Amniotic stem cell (primary cell): ENCODE results near the gene TLCD3A.
"Not testable (repeated sequence)": the region's sequence is repeated elsewhere in the genome, so short reads cannot be mapped to it uniquely, and the experiment has no call there.

ENCODE experiments used
- DNase-seq: peaks from one replicate; lab custom pipeline; 2025; lab: John Stamatoyannopoulos, UW

The TLCD3A gene

GRCh38 chr17:789160-789840 lies 56.9 kb downstream of the TLCD3A start:
- no peak for DNase-seq

GRCh38 chr17:789931-790873 lies 57.8 kb downstream of the TLCD3A start:
- not testable (repeated sequence) for DNase-seq

GRCh38 chr17:790874-791247 lies 58.5 kb downstream of the TLCD3A start:
- not testable (repeated sequence) for DNase-seq

GRCh38 chr17:791829-792228 lies 59.4 kb downstream of the TLCD3A start:
- no peak for DNase-seq

- DNase-seq, result no peak
Measured at GRCh38 chr17:792277-792676, 59.9 kb downstream of the TLCD3A start.
